Measurements from ENCODE around the gene ALDH1B1. TPM values are rescaled to one million over a fixed set of nuclear protein-coding genes. Genes with fewer than 3 reads are reported as not detected.

ALDH1B1 gene
- total RNA-seq, 1 experiment from 2014 or later: 35.7 TPM

DNA sequence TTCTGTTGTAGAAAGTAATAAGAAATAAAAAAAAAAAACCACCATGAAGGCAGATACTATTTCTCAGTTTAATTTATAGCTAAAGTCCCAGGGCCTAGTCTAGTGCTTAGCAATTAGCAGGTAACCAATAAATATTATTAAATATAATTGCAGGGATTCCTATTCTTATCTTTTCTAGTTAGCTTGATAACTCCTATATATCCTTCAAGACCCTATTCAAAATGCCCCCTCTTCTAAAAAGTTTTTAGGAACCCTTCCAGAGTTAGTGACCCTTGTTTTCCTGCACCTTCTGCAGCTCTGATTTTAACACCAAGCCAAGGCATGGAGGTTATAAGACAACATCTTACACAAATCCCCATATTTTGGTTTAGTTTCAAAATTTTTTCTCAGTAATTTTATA, 24.6 kb upstream of the ALDH1B1 start:
- intact Hi-C loops (cut with micrococcal nuclease; ENCODE audit: unreplicated experiment): loop anchor here (10.0 kb wide), 1 partner anchor 203 kb away; no protein-coding TSS in a partner anchor
- Histone ChIP-seq H3K4me3 (ENCODE audit: low read depth, low read length) (no peak overlapping the region), H3K9me3 (no peaks in the 10 kb centered on the region), H3K27me3 (replicated peaks; ENCODE audit: control insufficient read depth, insufficient read depth, low read length) (no peaks in the 10 kb centered on the region), H3K36me3 (ENCODE audit: control insufficient read depth, insufficient read depth, low read length) (no peaks in the 10 kb centered on the region), H3K4me1 (no peaks in the 10 kb centered on the region)
- no peaks in the 10 kb centered on the region for H3K4me1 Mint-ChIP-seq (ENCODE audit: low read depth, unreplicated experiment)
- CTCF ChIA-PET: no interaction called here
- no peak overlapping the region for H3K27ac Mint-ChIP-seq (ENCODE audit: unreplicated experiment)
- BruUV-seq (replicated peaks): no TSS peak
- TF ChIP-seq, protein P1, sequence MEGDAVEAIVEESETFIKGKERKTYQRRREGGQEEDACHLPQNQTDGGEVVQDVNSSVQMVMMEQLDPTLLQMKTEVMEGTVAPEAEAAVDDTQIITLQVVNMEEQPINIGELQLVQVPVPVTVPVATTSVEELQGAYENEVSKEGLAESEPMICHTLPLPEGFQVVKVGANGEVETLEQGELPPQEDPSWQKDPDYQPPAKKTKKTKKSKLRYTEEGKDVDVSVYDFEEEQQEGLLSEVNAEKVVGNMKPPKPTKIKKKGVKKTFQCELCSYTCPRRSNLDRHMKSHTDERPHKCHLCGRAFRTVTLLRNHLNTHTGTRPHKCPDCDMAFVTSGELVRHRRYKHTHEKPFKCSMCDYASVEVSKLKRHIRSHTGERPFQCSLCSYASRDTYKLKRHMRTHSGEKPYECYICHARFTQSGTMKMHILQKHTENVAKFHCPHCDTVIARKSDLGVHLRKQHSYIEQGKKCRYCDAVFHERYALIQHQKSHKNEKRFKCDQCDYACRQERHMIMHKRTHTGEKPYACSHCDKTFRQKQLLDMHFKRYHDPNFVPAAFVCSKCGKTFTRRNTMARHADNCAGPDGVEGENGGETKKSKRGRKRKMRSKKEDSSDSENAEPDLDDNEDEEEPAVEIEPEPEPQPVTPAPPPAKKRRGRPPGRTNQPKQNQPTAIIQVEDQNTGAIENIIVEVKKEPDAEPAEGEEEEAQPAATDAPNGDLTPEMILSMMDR (IDR thresholded peaks at IDR 0.05; ENCODE audit: insufficient read depth in 1 of 2, low read depth in 1 of 2, low read length in 1 of 2, severe bottlenecking in 1 of 2, unreplicated experiment in 1 of 2): no peak
- H3K9me3 Mint-ChIP-seq (ENCODE audit: unreplicated experiment): no peaks in the 10 kb centered on the region
- H3K4me3 Mint-ChIP-seq (ENCODE audit: unreplicated experiment): no peak overlapping the region
- H3K36me3 Mint-ChIP-seq (ENCODE audit: insufficient read depth, unreplicated experiment): no peaks in the 10 kb centered on the region
- H3K27me3 Mint-ChIP-seq (ENCODE audit: insufficient read depth, unreplicated experiment): no peaks in the 10 kb centered on the region
- POLR2A ChIA-PET: no interaction called here
- DNase-seq: no peak

DNA sequence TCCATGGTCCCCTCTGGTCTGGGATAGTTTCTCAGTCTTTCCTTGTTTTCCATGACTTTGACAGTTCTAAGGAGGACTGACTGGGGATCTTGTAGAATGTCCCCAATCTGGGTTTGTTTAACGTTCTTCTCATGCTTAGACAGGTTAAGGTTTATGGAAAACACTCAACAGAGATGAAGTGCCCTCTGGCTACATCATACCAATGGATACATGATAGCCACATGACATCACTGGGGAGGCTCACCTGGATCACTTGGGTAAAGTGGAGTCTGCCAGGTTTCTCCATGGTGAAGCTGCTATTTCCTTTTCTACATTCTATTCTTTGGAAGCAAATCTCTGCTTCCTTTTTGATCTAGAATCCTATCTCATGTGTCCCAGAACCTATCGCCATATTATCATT, 23.8 kb upstream of the ALDH1B1 start:
- H3K4me3 ChIP-seq (ENCODE audit: low read depth, low read length): no peak overlapping the region
- BruUV-seq (replicated peaks): no TSS peak
- no peak overlapping the region for H3K4me3 Mint-ChIP-seq (ENCODE audit: unreplicated experiment)
- ChIA-PET CTCF (no interaction called here), POLR2A (no interaction called here)
- no peak for DNase-seq
- H3K27ac Mint-ChIP-seq (ENCODE audit: unreplicated experiment): no peak overlapping the region
- no peaks in the 10 kb centered on the region for H3K27me3 Mint-ChIP-seq (ENCODE audit: insufficient read depth, unreplicated experiment)
- no peaks in the 10 kb centered on the region for H3K9me3 ChIP-seq
- H3K4me1 Mint-ChIP-seq (ENCODE audit: low read depth, unreplicated experiment): no peaks in the 10 kb centered on the region
- H3K27me3 ChIP-seq (replicated peaks; ENCODE audit: control insufficient read depth, insufficient read depth, low read length): no peaks in the 10 kb centered on the region
- TF ChIP-seq, protein P1 (IDR thresholded peaks at IDR 0.05; ENCODE audit: insufficient read depth in 1 of 2, low read depth in 1 of 2, low read length in 1 of 2, severe bottlenecking in 1 of 2, unreplicated experiment in 1 of 2): no peak
- no peaks in the 10 kb centered on the region for H3K36me3 ChIP-seq (ENCODE audit: control insufficient read depth, insufficient read depth, low read length)
- no peaks in the 10 kb centered on the region for H3K4me1 ChIP-seq
- no peaks in the 10 kb centered on the region for H3K36me3 Mint-ChIP-seq (ENCODE audit: insufficient read depth, unreplicated experiment)
- intact Hi-C loops (cut with micrococcal nuclease; ENCODE audit: unreplicated experiment): loop anchor here (10.0 kb wide), 1 partner anchor 204 kb away; no protein-coding TSS in a partner anchor
- H3K9me3 Mint-ChIP-seq (ENCODE audit: unreplicated experiment): no peaks in the 10 kb centered on the region

DNA sequence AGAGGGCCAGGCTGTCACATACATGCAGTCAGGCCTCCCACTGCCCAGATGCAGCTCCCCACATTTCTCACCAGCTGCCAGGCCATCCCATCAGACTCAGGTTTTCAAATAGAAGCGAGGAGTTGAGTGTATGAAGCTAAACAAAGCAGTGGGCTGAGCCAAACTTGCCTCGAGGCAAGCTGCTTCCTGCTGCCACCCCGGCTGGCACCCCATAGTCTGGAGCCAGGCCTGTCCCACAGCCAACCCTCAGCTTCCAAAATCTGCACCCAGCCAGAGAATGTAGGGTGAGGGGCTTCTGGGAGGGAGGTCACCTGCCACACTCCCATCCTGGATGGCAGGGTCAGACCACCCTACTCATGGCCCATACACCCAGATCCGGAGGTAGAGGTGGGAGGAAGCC, 22.3 kb upstream of the ALDH1B1 start:
- H3K27ac Mint-ChIP-seq (ENCODE audit: unreplicated experiment): no peak overlapping the region
- Histone ChIP-seq H3K9me3 (no peaks in the 10 kb centered on the region), H3K36me3 (ENCODE audit: control insufficient read depth, insufficient read depth, low read length) (no peaks in the 10 kb centered on the region), H3K4me3 (ENCODE audit: low read depth, low read length) (no peak overlapping the region), H3K27me3 (replicated peaks; ENCODE audit: control insufficient read depth, insufficient read depth, low read length) (no peaks in the 10 kb centered on the region), H3K4me1 (no peaks in the 10 kb centered on the region)
- intact Hi-C loops (cut with micrococcal nuclease; ENCODE audit: unreplicated experiment): loop anchor here (2.0 to 10.0 kb wide), 2 partner anchors 23 to 275 kb away; partner anchors contain the start of gene ALDH1B1
- H3K9me3 Mint-ChIP-seq (ENCODE audit: unreplicated experiment): no peaks in the 10 kb centered on the region
- no peak overlapping the region for H3K4me3 Mint-ChIP-seq (ENCODE audit: unreplicated experiment)
- ChIA-PET CTCF (interaction anchor here (0.8 to 2.8 kb wide), 2 partner anchors 31 to 48 kb away, joined by 3 to 14 read pairs; no protein-coding TSS in a partner anchor), POLR2A (no interaction called here)
- H3K27me3 Mint-ChIP-seq (ENCODE audit: insufficient read depth, unreplicated experiment): no peaks in the 10 kb centered on the region
- no peak for DNase-seq
- no TSS peak for BruUV-seq (replicated peaks)
- no peaks in the 10 kb centered on the region for H3K36me3 Mint-ChIP-seq (ENCODE audit: insufficient read depth, unreplicated experiment)
- TF ChIP-seq, protein P1 (IDR thresholded peaks at IDR 0.05; ENCODE audit: insufficient read depth in 1 of 2, low read depth in 1 of 2, low read length in 1 of 2, severe bottlenecking in 1 of 2, unreplicated experiment in 1 of 2): no peak
- no peaks in the 10 kb centered on the region for H3K4me1 Mint-ChIP-seq (ENCODE audit: low read depth, unreplicated experiment)

Data from Caco-2 (cell line).